ENCODE results near the gene FBXO42.
"Not testable (repeated sequence)": the region's sequence is repeated elsewhere in the genome, so short reads cannot be mapped to it uniquely, and the experiment has no call there.

The FBXO42 gene

DNA sequence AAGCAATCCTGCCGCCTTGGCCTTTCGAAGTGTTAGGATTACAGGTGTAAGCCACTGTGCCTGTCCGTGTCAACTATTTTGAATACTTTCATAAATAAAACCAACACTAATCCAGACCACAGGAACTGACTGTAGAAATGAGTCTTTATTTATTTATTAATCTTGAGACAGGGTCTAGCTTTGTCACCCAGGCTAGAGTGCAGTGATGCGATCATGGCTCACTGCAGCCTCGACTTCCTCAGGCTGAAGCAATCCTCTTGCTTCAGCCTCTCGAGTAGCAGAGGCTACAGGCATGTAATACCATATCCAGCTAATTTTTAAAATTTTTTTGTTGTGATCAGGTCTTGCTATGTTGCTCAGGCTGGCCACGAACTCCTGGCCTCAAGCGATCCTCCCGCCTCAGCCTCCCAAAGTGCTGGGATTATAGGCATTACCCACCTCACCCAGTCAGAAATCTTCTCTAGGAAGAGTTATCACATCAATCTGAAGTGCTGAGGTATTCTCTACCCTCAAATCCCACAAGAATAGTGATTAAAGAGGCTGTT is 93.6 kb downstream of the FBXO42 start:
- DNase-seq = no peak

DNA sequence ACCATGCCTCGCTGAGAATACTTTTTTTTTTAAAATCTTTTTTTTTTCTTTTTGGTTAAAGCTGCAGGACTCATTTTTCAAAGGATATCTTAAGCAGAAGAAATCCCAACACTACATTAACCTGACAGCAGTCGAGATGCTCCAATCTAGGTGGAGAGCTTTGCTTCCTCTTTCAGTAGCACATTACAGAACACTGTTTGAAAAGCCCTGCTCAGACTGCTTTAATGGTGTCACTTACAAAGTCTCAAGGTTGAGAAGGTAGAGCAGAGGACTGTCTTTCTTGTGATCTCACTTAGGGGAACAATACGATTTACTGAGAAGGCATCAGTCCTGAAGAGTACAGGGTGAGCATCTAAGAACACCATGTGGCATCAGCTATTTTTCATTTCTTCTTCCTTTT is 94.3 kb downstream of the FBXO42 start:
- DNase-seq = no peak

DNA sequence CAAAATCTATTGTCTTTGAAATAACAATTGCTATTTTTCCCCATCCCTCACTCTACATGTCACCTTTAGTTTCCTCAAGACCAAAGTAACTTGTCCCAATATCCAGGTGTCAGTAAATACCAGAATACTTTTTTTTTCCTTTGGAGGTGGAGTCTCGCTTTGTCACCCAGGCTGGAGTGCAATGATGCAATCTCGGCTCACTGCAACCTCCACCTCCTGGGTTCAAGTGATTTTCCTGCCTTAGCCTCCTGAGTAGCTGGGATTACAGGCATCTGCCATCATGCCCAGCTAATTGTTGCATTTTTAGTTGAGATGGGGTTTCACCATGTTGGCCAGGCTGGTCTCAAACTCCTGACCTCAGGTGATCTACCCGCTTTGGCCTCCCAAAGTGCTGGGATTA is 94.7 kb downstream of the FBXO42 start:
- DNase-seq = not testable (repeated sequence)

DNA sequence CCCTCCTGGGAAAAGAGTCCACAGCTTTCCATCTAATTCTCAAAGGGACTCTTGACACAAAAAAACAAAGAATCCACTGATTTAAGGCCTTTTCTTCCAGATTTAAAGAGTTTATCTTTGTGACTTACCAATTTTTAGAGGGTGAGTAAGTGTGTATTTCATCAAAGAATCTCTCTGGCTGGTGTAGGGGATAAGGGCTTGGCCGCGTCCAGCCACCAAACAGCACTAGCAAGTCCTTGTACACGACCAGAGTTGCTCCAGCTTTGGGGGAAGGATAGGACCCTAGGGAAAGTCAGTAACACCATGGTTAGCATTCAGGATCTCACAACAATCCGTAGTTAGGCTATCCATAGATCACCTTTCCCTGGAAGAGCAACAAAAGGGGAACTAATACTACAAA is 95.8 kb downstream of the FBXO42 start:
- no peak for DNase-seq

DNA sequence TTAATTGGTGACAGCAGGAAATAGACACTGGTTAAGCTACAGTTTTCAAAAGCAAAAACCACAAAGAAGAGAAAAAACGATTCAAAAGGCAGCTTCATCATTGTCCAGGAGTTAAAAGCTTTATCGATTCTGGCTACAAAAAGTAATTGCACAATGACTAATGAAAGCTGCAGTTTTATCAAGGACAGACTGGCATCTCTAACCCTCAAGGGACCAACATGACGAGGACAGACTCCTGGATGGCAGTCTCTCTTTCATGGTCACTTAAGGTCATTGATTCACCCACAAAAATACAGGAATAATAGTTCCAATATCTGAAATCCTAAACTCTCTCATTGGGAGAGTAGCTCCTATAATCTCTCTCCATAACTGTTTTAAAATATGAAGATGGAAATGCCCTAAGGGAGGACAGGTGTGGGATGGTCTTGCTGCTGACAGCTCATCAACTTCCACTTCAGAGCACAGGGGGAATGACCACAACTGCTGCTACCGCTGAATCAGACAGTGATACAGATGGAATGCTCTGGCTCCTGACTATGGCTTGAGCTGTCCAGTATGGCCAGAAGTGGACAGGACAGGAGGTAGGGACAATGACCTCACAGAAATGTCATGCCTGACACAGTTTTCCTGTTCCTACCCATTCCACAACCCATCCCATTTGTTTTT is 97.9 kb downstream of the FBXO42 start:
- DNase-seq = no peak

GRCh38 chr1:16253332-16253922 is 98.9 kb downstream of the FBXO42 start:
- no peak for DNase-seq

DNA sequence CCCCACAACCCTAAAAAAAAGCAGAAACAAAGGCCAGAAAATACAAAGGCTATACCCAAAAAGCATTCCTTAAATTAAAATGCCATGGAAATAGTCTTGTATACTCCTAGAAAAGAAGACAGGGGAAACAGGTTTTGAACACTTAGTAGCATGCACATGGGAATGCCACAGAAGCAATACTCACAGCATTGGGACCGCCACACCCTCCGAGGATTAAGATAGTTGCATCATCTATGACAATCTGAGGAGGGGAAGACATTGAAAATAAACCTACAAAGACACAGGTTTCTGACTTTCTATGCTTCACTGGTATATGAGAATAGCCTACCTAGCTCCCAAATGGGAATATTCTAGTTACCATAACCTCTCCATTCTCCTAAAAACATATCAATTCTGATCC is 99.4 kb downstream of the FBXO42 start:
- DNase-seq = no peak

DNA sequence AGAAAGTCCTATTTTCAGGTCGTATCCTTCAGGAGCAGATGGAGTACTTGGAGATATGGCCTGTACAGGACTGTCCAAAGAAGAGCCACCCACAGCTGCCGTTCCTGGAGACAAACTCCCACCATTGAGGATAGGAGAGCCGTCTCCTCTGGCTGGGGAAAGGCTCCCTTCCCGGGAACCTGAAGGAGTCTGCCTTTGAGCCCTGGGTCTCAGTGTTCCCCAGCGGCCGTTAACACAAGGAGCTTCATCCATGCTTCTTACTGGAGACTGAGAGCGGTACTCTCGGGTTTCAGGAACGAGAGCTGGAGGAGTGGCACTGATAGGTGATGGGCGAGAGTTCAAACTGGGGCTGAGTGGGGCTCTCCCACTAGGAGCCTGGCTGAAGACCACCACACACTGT is 100.9 kb downstream of the FBXO42 start:
- DNase-seq = no peak

GRCh38 chr1:16250524-16251251 is 101.6 kb downstream of the FBXO42 start:
- DNase-seq = no peak

DNA sequence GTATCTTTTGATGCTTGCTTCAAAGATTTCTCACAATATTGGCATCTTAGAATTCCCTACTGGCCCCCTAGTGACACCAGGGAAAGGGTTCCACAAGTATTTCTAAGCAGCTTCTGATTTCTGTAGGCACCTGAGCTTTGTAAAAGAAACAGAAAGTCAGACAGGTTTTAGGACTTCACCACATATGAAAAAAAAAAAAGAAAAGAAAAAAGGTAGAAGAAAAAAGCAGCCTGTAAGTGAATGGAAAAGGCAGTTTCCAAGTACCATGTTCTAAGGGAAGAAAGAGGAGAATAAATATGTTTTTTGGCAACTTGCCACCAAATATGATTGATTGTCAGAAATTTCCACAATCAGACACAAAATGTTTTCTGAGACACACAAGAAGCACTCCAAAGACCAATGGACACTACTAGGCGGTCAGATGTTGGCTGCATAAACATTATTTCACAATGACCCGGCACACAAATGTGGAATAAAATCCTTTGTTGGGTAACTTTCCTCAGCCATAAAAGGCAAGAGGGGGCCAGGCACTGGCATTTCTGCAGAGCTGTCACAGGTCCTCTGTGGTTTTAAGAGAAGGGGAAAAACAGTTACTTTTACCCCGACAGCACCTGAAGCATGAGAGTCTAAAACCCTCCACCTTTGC is 102.6 kb downstream of the FBXO42 start:
- peak; percentile 35 for DNase-seq

DNA sequence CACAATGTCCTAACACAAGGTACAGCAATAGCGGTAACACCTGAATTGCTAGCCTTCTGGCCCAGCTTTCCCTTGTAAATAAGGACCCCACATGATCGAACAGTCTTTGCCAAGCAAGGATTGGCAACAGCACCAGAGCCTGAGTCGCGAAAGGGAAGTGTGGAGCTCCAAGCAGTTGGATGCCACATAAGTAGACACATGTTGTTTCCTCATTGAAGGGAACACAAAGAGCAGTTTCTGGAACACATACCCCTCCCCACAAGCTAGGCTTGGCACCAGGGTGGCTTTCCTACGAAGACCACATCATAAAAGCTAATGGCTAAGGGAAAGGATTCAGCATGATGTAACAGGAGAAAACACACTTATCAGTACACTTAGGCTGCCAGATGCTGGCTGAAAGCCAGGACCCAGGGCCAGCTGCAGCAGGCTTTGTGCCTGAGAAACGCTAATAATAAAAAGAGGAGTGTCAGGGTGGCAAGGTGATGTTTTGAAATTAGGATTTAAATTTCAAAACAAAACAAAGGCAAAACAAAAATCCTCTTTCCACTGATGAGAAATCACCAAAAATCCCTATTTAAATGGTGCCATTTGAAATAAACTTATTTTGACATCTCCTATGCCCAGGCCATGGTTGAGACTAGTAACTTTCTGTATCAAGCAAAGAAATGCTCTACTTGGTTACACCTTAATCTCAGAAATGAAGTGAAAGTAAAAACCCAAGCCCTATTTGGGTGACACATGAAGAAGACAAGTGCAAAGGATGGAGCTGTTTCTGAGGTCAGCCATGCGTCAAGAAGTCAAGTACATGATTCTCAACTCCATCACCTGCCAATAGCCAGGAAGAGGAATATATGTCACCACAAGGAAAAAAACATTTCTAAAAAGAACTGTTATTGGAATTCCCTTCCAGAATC is 103.4 kb downstream of the FBXO42 start:
- peak; percentile 96 for DNase-seq

- no peak for DNase-seq
Observed at GRCh38 chr1:16248007-16248436, 104.3 kb downstream of the FBXO42 start.

DNA sequence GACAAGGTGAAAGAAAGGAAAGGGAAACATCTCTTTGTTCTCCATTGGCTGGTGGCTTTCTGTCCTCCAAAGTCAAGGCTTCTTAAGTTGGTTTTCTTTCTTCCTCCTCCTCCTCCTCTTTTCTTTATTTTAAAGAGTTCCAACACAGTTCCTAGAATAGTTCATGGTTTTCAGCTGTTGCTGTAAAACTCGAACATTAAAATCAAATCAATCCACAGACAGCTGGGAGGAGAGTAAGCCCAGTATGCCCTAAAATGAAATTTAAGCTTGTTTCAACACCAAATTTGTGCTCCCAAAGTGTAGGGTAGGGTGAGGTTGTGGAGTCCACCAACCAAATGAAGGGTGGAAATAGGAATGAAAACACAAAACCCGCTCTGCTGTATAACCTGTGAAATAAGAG is 104.8 kb downstream of the FBXO42 start:
- no peak for DNase-seq

DNA sequence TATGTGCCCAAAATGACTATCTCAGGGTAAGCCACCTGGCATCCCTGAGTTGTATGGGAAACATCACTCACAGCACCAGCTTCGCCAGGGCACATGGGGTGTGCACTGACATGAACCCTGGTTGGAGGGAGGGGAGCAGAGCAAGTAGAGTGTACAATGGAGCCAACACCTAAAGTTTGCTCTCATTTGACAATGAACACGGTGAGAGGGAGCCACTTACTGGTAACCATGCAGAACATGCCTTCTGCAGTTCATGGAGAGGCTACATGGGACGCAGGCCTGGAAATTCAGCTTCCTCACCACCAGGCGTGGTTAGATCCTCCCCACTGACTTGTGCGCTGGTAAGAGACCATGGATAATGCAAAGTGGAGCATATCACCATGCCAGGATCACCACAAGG is 105.3 kb downstream of the FBXO42 start:
- no peak for DNase-seq

- not testable (repeated sequence) for DNase-seq
Observed at GRCh38 chr1:16246239-16246638, 106.0 kb downstream of the FBXO42 start.

DNA sequence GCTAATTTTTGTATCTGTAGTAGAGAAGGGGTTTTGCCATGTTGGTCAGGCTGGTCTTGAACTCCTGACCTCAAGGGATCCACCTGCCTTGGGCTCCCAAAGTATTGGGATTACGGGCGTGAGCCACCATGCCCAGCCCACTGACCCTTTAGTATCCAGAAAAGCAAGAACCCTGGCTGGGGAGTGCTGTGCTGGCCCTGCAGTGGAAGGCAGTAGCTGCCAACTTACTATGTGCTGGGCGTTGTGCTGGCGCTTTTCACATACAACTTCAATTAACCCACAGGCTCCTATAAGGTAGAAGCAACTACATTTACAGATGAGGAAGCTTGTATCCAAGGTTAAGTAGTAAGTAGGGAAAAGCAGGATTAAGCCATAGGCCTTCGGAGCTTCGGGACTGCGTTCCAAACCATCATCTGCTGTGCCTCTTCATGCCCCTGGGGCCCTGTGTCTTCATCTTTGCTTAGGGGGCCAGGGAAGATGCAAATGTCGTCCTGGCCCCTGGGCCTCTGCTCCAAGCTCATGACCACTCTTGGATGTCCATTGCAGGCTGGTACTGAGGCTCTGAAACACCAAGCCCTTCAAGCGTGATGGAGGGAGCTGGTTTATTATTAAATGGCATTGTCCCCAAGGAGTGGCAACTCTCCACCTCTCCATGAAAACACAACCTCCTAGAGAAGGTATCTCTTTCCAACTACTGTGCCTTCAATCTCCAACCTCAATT is 106.6 kb downstream of the FBXO42 start:
- no peak for DNase-seq

- no peak for DNase-seq
Observed at GRCh38 chr1:16244650-16245285, 107.5 kb downstream of the FBXO42 start.

- peak; percentile 85 for DNase-seq
Observed at GRCh38 chr1:16243936-16244649, 108.2 kb downstream of the FBXO42 start.

DNA sequence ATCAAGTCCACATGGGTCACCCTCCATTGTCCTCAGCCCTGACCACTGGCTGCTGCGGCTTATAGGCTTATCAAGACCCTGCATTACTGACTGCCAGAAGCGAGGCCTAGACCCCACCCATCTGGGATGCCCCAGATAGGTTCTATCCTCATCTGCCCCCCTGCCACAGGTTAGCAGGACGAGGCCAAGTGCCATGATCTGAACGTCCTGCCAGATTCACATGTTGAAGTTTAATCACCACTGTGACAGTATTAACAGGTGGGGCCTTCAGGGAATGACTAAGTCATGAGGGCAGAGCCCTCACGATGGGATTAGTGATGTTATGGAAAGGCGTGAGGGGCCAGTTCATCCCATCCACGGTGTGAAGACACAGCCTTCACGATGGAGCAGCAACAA is 109.1 kb downstream of the FBXO42 start:
- no peak for DNase-seq

DNA sequence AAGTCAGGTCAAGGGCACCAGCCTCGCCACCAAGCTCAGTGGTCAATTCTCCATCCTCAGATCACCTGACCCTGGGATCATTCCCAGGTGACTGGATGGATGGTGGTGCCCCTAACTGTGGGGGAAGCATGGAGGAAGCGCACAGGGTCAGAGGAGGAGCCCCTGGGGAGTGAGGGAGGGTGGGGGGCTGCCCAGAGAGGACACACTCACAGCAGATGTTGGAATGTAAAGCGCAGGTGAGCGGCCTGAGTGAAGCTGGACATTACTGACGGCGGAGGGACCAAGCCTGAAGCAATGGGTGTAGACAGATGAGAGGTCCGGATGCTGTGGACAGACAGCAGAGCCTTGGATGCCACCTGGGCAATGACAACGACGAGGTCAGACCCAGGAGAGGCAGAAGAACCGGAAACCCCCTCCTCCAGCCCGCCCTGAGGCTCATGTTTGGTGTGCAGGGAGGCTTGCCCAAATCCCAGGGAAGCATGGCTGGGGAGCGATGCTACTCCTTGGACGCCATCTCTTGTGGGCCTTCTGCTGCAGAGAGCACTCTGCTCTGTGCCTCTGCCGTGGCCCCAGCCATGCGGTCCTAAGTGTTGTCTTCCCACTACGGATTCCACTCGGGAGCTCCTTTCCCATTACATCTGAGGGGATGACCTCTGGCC is 109.6 kb downstream of the FBXO42 start:
- DNase-seq = no peak

Measured in NCI-H1105 (cell line).